ENCODE measurements around the gene SPANXB1.

- TF ChIP-seq CTCF (conservative IDR thresholded peaks at IDR 0.05; ENCODE audit: low read depth, low read length), result no peak
- TF ChIP-seq MAFK (IDR thresholded peaks at IDR 0.05; ENCODE audit: low read depth, low read length), result no peak
- TF ChIP-seq FOS (IDR thresholded peaks at IDR 0.05; ENCODE audit: low read depth, low read length), result no peak
- TF ChIP-seq RFX5 (IDR thresholded peaks at IDR 0.05; ENCODE audit: low read depth, low read length), result no peak
- TF ChIP-seq CEBPB (IDR thresholded peaks at IDR 0.05; ENCODE audit: low read depth, low read length), result no peak
- TF ChIP-seq BHLHE40 (IDR thresholded peaks at IDR 0.05; ENCODE audit: low read depth, low read length), result no peak
- no peak for TF ChIP-seq POLR2A (IDR thresholded peaks at IDR 0.05; ENCODE audit: low read depth, low read length)
- TF ChIP-seq CHD1 (IDR thresholded peaks at IDR 0.05; ENCODE audit: low read depth, low read length), result no peak
- no peak for TF ChIP-seq SMC3 (IDR thresholded peaks at IDR 0.05; ENCODE audit: low read depth, low read length)
- no peak for TF ChIP-seq ELK1 (IDR thresholded peaks at IDR 0.05; ENCODE audit: borderline replicate concordance, low read depth, low read length)
- no peak for TF ChIP-seq USF2 (IDR thresholded peaks at IDR 0.05; ENCODE audit: low read depth, low read length)
- TF ChIP-seq RCOR1 (IDR thresholded peaks at IDR 0.05; ENCODE audit: insufficient replicate concordance, low read length), result no peak
- TF ChIP-seq MAZ (IDR thresholded peaks at IDR 0.05; ENCODE audit: borderline replicate concordance, low read depth, low read length), result no peak
These were observed 31.1 kb upstream of the SPANXB1 start for GRCh38 chrX:140971099-140971795.

Data from IMR-90 (cell line).